Activated T-cell treated with anti-CD3 and anti-CD28 coated beads, Interleukin-2, amount 50 U/mL, for 1 hour (primary cell): ENCODE data around the gene SV2B.

Experiments used
- DNase-seq: peaks from one replicate; pipeline ENCODE4 v3.0.0-alpha.2; 2020

The SV2B gene

DNA sequence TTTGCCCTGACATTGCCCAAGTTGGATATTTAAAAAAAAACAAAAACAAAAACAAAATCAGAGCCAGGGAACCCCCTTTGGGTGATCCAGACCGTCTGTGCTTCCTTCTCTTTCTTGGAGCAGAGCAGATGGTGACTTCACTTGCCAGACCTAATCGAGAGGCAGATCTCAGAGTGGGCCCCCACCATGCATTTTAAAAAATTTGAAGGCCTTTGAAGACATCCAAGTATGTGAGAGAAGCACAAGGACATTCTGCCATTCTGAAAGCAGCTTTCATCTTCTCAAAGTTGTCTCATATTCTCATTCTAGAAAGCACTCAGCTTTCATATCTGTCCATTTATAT lies 93.3 kb downstream of the SV2B start:
- no peak for DNase-seq

GRCh38 chr15:91196127-91196526 lies 96.1 kb downstream of the SV2B start:
- DNase-seq, result no peak

DNA sequence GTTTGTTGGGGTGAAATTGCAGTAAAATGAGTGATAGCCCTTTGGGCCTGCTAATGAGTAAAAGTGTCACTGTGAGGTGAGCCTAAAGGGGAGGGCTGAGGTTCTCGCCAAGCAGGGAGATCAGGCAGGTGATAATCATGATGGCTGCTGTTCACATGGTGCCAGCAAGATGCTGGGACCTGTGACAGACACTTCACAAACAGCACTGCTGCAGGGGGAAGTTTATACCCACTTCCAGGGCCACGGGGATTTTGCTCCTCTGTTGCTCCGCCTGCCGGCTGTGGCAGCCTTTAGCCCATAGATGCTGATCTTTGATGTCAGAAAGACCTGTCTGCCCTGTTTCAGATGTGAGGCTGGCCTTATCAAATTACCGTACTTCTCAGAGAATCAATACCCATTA lies 96.7 kb downstream of the SV2B start:
- no peak for DNase-seq

DNA sequence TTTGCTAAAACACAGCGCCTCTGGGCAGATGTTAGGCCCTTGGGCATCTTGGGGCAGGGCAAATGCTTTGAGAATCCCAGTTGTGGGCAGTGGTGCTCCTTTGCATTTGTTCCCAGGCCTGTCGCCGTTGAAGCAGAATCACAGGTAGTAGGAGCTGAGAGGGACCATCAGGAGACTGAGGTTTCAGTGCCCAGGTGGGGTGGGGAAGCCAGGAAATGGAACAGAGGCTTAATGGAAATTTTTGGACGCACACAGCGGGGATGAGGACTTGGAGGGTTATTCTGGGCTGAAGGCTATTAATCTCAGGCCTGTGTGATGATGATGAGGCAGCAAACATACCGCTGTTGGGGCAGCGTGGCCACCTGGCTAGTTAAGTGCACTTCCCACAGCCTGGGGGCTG lies 99.5 kb downstream of the SV2B start:
- DNase-seq, result no peak

DNA sequence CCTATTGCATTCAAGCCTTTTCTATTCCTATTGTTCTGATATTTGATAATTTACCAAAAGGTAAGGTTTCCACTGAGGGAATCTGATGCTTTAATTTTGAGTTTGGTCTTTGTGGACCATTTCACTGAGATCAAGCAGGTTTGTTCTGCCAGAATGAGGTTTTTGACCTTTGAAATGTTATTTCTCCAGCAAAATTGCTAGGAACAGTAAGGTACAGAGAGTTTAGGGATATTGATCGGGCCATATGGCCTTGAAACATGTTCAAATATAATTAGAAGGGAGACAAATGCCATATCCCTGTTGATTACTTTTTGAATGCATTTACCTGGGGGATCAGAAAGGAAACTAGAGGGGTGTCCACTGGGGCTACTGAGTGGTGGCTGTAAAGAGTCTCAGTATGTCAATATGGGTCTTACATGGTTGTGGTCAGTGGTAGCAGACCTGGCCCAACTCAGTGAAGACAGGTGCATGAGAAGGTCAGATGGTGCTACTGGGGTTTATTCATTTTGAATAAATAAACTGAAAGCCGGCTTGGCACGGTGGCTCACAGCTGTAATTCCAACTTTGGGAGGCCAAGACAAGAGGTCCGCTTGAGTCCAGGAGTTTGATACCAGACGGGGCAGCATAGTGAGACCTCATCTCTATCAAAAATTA lies 100.2 kb downstream of the SV2B start:
- no peak for DNase-seq

DNA sequence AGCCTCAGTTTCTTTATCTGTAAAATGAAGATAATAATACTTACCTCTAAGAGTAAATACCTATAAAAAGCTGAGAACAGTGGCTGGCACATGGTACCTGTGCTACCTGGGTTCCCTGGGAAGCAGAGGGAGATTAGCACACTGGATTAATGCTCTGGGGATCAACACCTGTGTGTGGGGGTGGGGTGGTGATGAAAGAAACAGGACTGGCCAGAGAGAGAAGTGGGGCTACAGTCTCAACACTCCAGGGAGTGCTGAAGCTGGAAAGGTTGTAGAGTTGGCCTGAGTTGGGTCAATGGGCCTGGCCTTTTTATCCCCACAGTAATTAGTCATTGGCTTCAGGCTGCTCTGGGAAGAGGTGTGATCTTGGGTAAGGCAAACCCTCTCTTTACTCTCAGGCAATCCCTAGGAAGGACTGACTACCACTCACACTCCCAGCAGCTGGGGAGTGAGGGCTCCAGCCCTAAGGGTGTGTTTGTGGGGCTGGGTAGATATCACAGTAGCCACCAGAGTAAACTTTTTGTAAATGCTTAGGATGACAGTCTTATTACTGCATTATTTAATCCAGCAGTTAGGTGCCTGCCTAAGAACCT lies 102.5 kb downstream of the SV2B start:
- no peak for DNase-seq

DNA sequence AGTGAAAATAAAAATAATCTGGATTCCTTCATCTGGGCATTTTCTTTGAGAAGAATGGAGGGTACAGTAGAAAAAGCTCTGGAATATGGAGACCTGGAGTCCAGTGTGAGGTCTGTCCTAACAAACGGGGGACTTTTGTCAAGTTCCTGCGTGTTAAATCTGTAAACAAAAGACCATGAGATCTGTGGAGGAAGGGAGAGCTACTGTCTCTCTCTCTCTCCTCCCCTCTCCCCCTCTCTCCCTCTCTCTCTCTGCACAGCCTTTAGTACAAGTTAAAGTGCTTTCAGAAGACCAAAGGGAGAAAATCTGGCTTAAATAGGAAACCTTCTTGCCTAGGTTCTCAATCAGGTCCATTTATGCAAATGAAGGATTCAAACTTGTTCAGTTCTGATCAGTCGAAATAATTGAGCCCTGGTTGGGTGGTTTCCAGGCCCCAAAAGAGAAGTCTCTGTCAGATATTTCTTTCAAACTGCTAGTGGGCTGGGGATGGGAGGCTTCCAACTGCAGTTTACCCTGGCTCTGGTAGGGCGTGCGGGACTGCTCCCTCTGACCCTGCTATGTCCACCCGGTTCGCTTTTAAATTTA lies 103.7 kb downstream of the SV2B start:
- DNase-seq, result no peak

- no peak for DNase-seq
These were observed 108.3 kb downstream of the SV2B start for GRCh38 chr15:91208371-91208770.

GRCh38 chr15:91209318-91209717 lies 109.3 kb downstream of the SV2B start:
- DNase-seq, result no peak

DNA sequence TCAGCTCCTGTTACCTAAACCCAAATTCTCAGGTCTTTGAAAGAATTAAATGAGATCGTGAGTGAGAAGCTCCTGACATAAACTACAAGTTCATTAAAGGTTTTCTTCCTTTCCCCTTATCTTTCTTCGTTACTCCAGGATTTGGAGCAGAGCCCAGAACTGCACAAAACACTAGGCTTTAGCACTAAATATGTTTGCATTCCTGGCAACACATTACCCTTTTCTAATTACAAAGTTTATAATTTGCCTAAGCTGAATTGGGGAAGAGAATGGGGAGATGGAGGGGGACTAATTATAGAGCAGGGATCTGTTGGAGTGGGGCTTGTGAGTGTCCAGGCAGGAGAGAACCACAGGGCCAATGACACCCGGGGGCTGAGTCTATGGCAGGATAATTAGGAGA lies 109.7 kb downstream of the SV2B start:
- no peak for DNase-seq

DNA sequence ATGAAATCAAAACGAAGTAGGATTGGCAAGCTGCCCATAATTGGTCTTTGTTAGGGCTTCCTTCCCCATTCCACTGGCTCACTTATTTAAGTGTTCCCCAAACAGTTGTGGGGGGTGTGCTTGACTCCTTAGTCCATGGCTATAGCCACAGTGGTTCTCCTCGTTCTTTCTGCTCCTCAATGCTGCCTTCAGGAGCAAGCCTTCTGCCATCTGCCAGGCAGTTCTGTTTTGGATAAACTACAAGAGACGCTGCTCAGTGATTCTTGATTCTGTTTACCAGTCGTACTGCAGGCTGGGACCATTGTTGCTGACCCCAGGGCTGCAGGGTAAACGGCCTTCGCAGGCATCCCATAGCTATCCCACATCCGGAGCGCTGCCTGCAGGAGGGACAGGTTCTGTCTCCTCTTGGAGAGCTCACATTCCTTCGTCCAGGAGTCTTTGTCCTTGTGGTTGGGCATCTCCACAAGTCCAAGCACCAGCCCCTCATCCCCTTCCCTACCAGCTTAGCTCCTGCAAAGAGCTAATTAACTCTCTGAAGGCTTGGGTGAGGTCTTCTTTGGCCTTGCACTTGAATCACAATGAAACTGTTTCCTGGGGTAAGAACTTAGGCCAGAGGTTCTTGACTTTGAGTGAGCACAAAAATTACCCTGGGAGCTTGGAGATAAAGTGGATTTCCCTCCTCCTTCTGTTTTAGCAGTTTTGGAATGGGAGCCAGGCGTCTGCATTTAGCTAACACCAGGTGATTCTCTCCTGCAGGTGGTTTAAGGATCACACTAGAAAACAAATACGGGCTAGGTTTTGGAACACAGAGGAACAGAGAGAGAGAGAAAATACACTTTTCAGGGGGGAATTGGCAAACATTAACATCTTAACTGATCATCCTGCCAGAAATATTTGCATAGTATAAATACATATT lies 114.9 kb downstream of the SV2B start:
- no peak for DNase-seq

- DNase-seq, result no peak
These were observed 115.9 kb downstream of the SV2B start for GRCh38 chr15:91216000-91216399.

DNA sequence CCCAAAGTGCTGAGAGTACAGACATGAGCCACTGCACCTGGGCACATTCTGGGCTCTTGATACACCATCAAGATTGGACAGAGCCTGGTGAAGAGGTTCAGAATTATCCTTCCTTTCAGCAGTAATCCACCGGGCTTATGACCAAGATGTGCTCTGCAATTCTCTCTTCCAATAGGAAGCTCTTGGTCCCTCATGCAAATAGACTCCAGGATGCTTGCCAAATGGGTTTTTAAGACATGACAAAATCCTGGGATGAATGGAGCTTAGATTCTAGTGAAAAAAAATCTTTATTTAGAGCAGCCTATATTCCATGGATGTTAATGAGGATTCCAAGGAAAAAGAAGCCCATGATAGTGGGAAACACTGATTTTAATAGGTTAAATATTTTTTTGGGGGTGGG lies 119.1 kb downstream of the SV2B start:
- no peak for DNase-seq

DNA sequence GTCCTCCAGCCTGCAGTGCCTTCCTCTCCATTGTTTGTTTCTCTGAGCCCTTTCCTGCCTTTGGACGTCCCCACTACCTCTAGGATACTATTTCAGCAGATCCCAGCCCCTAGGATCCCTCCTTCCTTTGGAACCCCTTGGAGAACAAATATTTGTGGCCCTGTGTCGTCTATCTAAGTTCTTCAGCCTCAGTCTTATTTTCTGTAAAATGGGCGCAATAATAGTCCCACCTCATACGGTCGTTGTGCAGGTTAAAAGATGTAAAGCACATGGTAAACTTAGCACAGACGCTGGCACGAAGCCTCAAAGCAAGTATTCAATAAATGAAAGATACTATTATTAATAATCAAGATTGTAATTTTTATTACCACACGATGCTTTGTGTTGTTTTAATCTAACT lies 122.0 kb downstream of the SV2B start:
- no peak for DNase-seq

DNA sequence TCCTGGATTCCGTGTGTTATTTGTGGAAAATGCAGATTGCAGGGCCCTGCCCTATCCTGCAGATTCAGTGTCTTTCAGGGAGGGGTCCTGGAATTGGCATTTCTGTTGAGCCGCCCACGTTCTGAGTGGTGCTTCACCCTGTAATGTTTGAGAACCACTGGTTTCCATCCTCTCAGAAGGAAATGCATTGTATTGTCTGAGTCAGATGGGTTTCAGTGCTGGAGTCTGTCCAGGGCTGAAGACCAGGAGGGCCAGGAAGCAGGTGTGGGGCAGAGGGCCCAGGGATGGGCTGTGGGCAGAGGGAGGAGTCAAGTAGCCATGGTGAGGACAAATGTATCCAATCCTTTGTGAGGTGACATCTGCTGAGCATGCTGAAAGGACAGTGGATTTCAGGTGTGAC lies 123.8 kb downstream of the SV2B start:
- DNase-seq, result no peak

DNA sequence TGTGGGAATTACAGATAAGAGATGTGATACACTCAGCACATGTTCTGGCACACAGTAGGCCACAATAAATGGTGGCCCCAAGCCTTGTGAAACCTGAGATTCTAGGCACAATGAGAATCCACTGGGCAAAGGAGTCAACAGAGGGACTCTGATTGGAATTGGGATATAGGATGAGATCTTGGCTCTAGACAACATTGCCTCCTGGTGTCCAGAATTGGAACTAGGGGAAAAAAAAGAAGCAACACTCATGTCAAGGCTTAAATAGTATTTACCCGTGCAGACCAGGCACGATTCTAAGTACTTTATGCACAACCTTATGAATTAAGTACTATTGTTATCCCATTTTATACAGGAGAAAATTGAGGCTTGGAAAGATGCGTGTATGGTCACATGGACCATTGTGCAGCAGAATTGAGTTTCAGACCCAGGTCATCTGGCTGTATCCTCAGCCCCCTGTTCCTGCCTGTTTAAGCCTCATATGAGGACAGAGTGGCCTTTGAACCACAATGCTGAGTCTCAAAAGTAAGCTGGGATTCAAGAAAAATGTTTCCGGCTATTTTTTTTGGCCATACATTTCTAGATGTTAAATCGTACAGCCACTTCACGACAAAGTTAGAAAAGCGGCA lies 124.8 kb downstream of the SV2B start:
- DNase-seq, result no peak

DNA sequence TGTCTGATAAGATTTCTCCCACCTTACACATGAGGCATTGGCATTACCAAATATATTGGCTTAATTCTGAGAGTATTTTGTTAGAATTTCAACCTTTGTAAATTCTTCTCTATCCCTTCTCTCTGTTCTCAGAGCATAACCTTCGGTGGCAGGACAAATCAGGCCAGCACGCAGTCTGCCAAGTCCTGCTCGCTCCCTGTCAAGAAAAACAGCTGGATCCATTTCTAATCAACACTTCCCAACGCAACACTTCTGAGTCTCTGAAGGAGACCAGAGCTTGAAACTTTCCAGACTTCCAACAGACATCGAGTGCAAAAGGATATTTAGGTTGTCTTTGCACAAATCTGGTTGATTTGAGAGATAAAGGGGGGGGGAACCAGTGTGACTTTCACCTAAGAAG lies 125.7 kb downstream of the SV2B start:
- no peak for DNase-seq

DNA sequence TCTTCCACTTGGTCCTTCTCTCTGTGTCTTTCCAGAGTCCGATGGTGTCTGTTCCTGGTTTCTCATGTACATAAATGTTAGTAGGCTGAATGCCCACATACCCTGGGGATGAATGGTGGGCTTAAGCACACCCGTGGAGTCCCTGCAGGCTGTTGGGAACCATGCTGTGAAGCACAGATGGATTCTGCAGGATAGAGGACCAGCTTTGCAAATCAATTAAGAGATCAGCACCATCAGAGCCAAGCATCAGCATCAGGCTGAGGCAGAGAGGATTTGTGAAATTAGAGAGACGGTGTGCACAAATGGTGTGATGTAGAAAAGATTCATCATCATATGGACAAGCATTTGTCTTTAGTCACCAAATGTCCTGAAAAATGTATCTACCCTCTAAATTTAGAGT lies 127.1 kb downstream of the SV2B start:
- DNase-seq, result no peak

- DNase-seq, result no peak
These were observed 127.7 kb downstream of the SV2B start for GRCh38 chr15:91227766-91228165.

DNA sequence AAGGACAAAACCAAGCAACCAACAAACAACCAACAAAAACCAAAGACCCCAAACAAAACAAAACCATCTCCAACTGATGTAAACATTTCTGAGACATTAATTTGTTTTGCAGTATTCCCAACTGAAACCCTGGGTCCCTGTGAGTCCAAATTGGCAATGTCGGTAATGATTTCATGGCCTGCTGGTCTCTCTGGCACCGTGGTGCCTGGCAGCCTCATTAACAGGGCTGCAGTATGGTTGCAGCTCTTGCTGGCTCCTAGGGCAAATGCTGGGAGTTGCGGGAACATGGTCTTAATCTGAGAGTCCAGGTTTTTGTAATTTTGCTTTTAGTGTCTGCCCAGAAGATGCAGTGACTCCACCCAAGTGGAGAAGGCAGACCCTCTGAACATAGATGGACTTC lies 128.3 kb downstream of the SV2B start:
- no peak for DNase-seq

GRCh38 chr15:91228890-91229289 lies 128.8 kb downstream of the SV2B start:
- DNase-seq, result no peak

DNA sequence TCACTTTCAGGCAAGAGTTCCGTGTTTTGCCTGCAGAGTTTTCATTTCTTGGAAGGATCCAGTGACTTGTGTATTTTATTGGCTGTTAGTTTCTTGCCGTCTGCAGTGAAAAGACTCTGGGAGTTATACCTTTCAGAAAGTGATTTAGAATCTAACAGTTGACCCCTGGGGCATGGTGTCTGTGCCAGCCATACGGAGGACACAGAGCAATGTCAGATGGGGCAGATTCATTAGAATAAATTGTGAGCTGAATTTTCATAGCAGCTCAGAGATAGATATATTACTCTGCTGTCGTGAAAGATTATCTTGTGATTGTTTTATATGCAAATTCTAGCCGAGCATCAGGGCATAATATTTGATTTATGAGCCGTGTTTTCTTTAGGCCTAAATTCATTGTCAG lies 131.6 kb downstream of the SV2B start:
- DNase-seq, result no peak

DNA sequence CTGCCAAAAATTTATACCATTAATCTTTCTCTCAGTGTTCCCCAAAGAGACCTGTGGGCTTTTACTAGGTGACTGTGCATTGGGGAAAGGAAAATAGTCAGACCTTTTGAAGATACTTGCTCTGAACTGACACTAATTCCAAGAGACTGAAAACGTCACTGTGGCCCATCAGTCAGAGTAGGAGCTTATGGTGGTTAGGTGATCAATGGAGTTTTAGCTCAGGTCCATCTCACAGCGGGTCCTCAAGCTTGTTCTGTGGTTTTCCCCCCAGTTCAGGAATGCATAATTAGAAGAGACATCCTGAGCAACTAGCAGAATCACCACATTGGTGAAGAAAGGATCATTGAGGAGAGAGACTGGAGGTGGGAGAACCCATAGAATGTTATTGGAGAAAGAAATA lies 134.7 kb downstream of the SV2B start:
- DNase-seq, result no peak

DNA sequence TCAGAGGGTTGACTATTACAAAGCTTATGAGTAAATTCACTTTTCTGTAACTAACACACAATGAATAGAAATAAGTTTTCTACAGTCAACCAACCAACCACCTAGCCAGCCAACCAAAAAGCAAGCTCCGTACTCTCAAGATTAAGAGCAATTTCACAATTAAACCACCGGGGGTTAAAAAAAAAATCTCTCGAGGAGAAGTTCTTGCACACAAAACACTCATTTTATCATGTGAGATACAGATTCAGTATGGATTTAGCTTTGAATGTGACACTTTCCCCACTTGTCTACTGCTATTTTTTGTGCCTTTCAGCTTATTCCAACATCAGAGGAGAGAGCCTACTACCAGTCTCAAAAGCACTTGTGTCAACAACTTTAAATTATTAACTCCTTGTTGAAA lies 135.3 kb downstream of the SV2B start:
- no peak for DNase-seq
